ENCODE results near the gene ATP1A3. TPM values are rescaled to one million over a fixed set of nuclear protein-coding genes. Genes with fewer than 3 reads are reported as not detected.

The ATP1A3 gene
- total RNA-seq, 4 donors from 2014 or later = 0.55 TPM; not detected in 3

GRCh38 chr19:41936416-41936850 is 57.6 kb downstream of the ATP1A3 start:
- DNase-seq = no peak

GRCh38 chr19:41935760-41936415 is 58.1 kb downstream of the ATP1A3 start:
- TF ChIP-seq CTCF (IDR thresholded peaks at IDR 0.05) (no peak), POLR2A (IDR thresholded peaks at IDR 0.05) (no peak)
- H3K4me3 ChIP-seq = no peak overlapping the region
- intact Hi-C loops (cut with DNase I; ENCODE audit: low total_unique reads) = no loop called here
- DNase-seq = no peak
- H3K27ac ChIP-seq = no peak overlapping the region
- H3K9me3 ChIP-seq = no peaks in the 10 kb centered on the region
- H3K36me3 ChIP-seq = no peaks in the 10 kb centered on the region
- peaks cover 0 to 11% of the 10 kb centered on the region in 2 donors for H3K4me1 ChIP-seq
- peaks cover 17 to 26% of the 10 kb centered on the region in 2 donors for H3K27me3 ChIP-seq

More at GRCh38 chr19:41936416-41936850, 57.6 kb downstream of the ATP1A3 start:
- Histone ChIP-seq H3K27ac (no peak overlapping the region), H3K27me3 (peaks cover 18 to 24% of the 10 kb centered on the region in 2 donors), H3K9me3 (no peaks in the 10 kb centered on the region), H3K36me3 (no peaks in the 10 kb centered on the region), H3K4me3 (no peak overlapping the region), H3K4me1 (peaks cover 0 to 13% of the 10 kb centered on the region in 2 donors)
- TF ChIP-seq POLR2A (IDR thresholded peaks at IDR 0.05) (no peak), CTCF (IDR thresholded peaks at IDR 0.05) (no peak)
- intact Hi-C loops (cut with DNase I; ENCODE audit: low total_unique reads) = no loop called here

GRCh38 chr19:41934849-41935374 is 59.1 kb downstream of the ATP1A3 start:
- peak; percentile 48 to 53 for DNase-seq
- Histone ChIP-seq H3K27me3 (peaks cover 8 to 35% of the 10 kb centered on the region in 2 donors), H3K36me3 (no peaks in the 10 kb centered on the region), H3K4me1 (peaks cover 0 to 2% of the 10 kb centered on the region in 2 donors), H3K27ac (no peak overlapping the region), H3K9me3 (no peaks in the 10 kb centered on the region), H3K4me3 (no peak overlapping the region)
- TF ChIP-seq POLR2A (IDR thresholded peaks at IDR 0.05) = no peak
- peak; percentile 40 to 62 (median 50) for TF ChIP-seq CTCF (IDR thresholded peaks at IDR 0.05)
- intact Hi-C loops (cut with DNase I; ENCODE audit: low total_unique reads) = no loop called here

- no peaks in the 10 kb centered on the region for H3K36me3 ChIP-seq
- H3K27ac ChIP-seq = no peak overlapping the region
- TF ChIP-seq CTCF (IDR thresholded peaks at IDR 0.05) = no peak
- no peak for TF ChIP-seq POLR2A (IDR thresholded peaks at IDR 0.05)
- peaks cover 6 to 42% of the 10 kb centered on the region in 2 donors for H3K27me3 ChIP-seq
- DNase-seq = no peak
- no peak overlapping the region for H3K4me3 ChIP-seq
- intact Hi-C loops (cut with DNase I; ENCODE audit: low total_unique reads) = no loop called here
- no peaks in the 10 kb centered on the region for H3K9me3 ChIP-seq
- H3K4me1 ChIP-seq = no peaks in the 10 kb centered on the region
Measured at GRCh38 chr19:41933693-41934426, 60.2 kb downstream of the ATP1A3 start.
